Astrocyte of the spinal cord (primary cell): ENCODE data around the gene SOCS1.

Source experiments
- DNase-seq: peaks from one replicate; pipeline ENCODE4 v3.0.0; 2011; ENCODE audit warnings: low read depth, low spot score
- H3K4me3 ChIP-seq: 2 replicates; pipeline ENCODE4 v1.5.1; 2011; ENCODE audit warnings: low read depth, mild to moderate bottlenecking, low read length, moderate library complexity
- in situ Hi-C: cut with HindIII; loops from 2 replicates; pipeline ENCODE4 v1.10.0; 2017; ENCODE audit warnings: low sequenced_read_pairs
- TF ChIP-seq, protein P1 (sequence below): IDR thresholded peaks from 2 replicates; pipeline ENCODE4 v1.5.1; 2012; ENCODE audit warnings: low read depth, mild to moderate bottlenecking, low read length, inconsistent platforms

SOCS1 gene

DNA sequence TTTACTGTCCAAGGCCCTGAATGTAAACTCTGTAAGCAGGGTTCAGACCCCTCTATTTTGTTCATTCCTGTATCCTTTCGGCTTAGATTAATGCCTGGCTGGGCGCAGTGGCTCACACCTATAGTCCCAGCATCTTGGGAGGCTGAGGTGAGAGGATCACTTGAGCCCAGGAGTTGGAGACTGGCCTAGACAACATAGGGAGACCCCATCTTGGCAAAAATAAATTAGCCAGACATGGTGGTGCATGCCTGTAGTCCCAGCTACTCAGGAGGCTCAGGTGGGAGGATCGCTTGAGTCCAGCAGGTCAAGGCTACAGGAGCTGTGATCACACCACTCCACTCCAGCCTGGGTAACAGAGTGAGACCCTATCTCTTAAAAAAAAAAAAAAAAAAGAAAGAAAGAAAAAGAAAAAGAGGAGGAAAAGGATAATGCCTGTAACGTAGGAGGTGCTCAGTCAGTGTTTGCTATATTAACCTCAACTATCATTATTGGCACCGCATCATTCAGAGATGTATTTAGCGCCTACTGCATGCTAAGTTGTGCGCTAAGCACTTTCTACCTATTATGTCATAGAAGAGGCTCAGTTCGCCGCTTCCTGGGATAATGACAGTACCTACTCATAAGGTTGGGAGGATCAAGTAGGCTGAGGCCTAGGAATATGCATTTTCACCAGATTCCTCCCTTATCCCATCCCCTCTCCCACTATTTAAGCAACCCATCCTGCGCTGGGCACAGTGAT lies 5.0 kb downstream of the SOCS1 start:
- DNase-seq = no peak
- no peak overlapping the region for H3K4me3 ChIP-seq
- TF ChIP-seq, protein P1, sequence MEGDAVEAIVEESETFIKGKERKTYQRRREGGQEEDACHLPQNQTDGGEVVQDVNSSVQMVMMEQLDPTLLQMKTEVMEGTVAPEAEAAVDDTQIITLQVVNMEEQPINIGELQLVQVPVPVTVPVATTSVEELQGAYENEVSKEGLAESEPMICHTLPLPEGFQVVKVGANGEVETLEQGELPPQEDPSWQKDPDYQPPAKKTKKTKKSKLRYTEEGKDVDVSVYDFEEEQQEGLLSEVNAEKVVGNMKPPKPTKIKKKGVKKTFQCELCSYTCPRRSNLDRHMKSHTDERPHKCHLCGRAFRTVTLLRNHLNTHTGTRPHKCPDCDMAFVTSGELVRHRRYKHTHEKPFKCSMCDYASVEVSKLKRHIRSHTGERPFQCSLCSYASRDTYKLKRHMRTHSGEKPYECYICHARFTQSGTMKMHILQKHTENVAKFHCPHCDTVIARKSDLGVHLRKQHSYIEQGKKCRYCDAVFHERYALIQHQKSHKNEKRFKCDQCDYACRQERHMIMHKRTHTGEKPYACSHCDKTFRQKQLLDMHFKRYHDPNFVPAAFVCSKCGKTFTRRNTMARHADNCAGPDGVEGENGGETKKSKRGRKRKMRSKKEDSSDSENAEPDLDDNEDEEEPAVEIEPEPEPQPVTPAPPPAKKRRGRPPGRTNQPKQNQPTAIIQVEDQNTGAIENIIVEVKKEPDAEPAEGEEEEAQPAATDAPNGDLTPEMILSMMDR = no peak
- in situ Hi-C loops = no loop called here

DNA sequence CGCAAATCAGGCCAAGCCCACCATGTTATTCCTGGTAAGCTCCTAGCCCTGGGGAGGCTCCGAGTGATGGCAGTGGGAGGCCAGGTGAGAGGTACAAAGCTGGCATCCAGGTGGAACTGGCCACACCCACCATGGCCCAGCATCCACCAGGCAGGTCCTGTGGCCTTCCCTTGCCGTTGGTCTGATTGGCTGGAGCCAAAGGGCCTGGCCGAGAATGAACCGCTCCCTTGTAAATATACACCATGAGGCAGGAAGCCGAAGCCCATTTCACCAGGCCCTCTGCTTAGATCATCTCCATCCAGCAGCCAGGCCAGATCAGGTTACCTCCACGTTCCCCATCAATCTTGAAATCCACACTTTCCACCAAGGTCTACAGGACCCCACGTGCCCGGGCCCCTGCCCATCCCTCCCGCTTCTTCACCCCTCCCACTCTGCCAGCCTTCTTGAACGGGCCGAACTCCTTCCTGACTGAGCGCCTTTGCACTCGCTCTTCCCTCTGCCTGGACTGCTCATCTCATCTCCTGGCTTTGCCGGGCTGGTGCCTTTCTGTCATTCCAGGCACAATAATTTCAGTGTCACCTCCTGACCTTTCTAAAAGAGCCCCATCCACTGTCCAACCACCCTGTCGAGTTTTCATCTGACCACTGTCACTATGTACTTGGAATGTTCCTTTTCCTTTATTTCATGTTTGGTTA lies 5.8 kb downstream of the SOCS1 start:
- no peak overlapping the region for H3K4me3 ChIP-seq
- in situ Hi-C loops = no loop called here
- TF ChIP-seq, protein P1 = no peak
- peak; percentile 9 for DNase-seq

DNA sequence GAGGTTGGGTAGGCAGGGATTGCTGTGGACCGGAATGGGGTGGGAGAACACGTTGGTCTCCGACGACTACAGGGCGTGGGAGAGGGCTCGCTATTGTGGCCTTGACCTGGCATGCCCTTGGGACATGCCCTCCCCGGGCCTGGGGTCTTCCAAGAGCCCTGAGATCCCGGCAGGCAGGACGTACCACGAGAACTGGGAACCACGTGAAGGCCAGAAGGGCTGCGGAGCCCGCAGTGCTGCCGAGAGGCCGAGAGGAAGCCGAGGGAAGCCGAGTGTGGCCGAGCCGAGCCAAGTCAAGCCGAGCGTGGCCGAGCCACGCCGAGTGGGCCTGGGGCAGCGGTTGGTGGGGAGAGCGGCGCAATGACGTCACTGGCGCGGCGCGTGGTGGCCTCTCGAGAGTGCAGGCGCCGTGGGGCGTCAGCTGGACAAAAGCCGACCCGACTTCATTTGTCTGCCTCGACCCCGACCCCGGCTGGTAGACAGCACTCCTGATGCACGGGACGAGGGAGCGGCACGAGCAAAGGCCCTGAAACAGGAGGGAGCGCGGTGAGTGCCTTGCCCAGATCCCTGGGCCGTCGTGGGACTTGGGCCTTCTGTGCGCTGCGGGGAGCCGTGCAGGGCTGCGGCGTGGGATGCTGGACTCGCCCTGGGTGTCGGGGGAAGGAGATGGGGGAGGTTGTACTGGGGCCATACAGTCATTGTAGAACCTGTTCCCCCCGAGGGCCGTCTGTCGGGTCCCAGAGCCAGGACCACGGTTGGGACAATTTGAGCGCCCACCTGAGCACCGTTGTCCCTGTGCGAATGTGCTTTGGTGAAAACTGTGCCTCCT lies 6.6 kb downstream of the SOCS1 start:
- H3K4me3 ChIP-seq = no peak overlapping the region
- in situ Hi-C loops = no loop called here
- no peak for DNase-seq
- TF ChIP-seq, protein P1 = no peak

DNA sequence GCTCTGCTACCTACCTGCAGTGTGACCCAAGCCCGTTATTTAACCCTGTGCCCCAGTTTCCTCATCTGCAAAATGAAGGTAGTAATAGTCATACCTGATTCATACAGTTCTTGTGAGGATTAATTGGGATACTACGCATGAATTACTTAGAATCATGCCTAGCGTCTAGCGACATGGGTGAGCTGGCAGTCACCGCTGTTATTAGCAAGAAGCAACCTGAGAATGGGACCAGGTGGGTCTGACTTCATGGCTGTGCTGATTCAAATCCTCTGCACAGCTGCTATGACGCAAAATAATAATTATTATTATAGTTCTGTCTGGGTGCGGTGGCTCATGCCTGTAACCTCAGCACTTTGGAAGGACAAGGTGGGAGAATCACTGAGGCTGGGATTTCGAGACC lies 7.9 kb downstream of the SOCS1 start:
- TF ChIP-seq, protein P1 = no peak
- no peak for DNase-seq
- no peak overlapping the region for H3K4me3 ChIP-seq
- in situ Hi-C loops = no loop called here

DNA sequence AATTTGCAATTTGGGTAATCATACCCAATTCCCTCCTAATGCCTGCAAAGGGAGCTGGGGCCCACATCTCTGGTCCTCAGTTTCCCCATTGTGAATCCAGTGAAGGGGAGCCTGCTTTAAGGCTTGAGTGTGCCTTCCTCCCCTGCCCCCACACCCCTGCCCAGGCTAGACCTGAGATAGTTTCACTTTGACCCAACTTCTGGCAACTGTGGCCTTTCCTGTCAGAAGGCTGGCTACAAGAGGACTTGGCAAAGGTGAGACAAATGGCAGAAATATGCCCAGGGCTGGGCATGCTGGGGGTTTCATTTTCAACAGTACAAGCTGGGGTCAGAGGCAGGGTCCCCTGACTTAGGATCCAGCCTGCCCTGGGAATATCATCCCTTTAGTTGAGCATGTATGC lies 10.0 kb downstream of the SOCS1 start:
- DNase-seq = no peak
- TF ChIP-seq, protein P1 = no peak
- in situ Hi-C loops = no loop called here
- no peak overlapping the region for H3K4me3 ChIP-seq

DNA sequence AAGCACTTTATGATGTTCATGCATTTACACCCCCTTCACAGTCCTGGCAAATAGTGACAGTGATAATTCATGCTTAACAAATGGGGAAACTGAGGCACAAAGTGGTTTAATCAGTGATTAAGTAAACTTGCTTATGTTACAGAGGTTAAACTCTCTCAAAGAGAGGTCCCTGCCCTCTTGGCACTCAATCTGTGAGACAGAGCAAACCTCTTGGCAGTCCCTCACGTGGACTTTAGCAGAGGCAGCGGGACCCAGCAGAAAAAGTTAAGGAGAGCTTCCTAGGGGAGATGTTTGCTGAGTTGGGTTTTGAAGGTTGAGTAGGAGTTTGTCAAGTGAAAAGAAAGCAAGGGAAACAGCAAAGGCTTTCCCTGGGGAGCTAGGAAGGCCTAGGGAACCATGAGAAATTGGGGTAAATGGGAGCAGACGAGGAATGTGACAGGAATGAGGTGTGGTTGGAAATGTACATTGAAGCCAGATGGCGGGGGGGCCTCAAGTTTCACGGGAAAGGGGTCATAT lies 10.7 kb downstream of the SOCS1 start:
- DNase-seq = no peak
- TF ChIP-seq, protein P1 = no peak
- in situ Hi-C loops = no loop called here
- H3K4me3 ChIP-seq = no peak overlapping the region
